ENCODE data around the gene AGPS.
"Not testable (repeated sequence)": the region's sequence is repeated elsewhere in the genome, so short reads cannot be mapped to it uniquely, and the experiment has no call there.

Gene AGPS

GRCh38 chr2:177529166-177529565, 136.6 kb downstream of the AGPS start:
- DNase-seq (ENCODE audit: low read depth in 2 of 2): no peak

GRCh38 chr2:177530561-177530960, 138.0 kb downstream of the AGPS start:
- no peak for DNase-seq (ENCODE audit: low read depth in 2 of 2)

DNA sequence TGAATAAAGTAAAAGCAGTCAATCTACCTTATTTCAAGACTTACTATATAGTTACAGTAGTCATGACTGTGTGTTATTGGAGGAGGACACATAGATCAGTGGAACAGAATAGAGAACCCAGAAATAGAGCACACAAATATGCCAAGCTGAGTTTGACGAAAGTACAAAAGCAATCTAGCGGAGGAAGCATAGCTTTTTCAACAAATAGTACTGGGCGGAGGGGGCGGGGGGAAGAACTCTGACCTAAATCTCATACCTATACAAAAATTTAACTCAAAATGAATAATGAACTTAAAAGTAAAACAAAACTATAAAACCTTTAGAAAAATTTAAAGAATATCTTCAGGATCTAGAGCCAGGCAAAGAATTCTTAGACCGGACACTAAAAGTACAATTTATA, 139.1 kb downstream of the AGPS start:
- DNase-seq (ENCODE audit: low read depth in 2 of 2): no peak

GRCh38 chr2:177532567-177532966, 140.0 kb downstream of the AGPS start:
- no peak for DNase-seq (ENCODE audit: low read depth in 2 of 2)

DNA sequence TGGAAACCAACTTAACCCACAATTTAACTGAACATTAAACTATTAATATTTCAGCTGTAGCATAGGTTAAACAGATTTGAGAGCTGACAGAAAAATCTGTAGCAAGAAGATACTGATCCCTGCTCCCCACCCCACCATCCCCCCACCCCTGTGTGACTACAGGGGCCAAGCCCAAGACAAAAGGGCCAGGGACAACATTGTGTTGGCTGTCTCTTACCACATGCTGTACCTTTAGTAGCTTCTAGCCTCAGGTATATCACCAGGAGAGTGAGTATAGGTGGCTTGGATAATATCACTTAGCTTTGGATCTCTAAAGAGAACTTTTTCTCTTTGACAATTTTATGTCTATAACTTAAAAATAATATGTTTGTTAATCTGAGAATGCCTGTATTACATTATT, 140.7 kb downstream of the AGPS start:
- no peak for DNase-seq (ENCODE audit: low read depth in 2 of 2)

DNA sequence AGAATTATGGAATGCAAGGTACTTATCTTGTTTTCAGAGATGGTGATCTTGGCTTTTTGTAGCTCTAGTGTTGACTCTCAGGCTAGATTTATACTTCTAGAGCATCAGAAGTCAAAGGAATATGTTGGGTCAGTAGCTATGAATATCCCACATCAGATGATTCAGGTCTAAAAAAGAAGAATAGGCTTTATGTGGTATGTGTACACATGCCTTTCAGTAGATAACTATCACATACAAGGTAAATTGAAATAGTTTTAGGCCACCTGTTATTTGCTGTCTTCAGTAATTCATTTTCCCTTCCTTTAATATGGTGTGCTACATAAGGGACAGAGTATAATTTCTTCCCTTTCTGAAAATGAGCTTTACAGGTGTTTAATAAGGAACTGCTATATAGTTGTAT, 142.4 kb downstream of the AGPS start:
- no peak for DNase-seq (ENCODE audit: low read depth in 2 of 2)

DNA sequence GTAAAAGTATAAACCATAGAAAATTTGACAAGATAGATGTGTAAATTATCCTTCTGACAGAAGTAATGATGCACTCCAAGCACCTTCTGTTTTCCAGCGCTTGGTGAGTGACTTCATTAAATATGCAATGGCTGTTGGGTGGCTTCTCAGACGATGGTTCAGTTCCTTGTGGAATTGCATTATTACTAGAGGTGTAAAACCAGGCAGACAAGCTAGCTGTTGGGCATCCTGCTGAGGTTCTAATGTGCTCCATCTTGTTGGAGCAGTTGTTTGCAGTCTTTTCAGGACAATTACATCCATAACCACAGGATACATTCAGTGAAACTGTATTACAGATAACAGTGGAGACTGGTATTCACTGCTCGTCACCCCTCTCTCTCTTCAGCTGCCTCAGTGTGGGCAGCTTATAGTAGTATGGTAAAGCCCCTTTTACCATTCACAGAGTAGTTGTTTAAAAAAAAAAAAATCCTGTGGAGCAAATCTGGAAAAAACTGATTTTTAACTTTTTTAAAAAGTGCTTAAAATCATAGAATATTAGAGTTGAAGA, 143.5 kb downstream of the AGPS start:
- no peak for DNase-seq (ENCODE audit: low read depth in 2 of 2)

DNA sequence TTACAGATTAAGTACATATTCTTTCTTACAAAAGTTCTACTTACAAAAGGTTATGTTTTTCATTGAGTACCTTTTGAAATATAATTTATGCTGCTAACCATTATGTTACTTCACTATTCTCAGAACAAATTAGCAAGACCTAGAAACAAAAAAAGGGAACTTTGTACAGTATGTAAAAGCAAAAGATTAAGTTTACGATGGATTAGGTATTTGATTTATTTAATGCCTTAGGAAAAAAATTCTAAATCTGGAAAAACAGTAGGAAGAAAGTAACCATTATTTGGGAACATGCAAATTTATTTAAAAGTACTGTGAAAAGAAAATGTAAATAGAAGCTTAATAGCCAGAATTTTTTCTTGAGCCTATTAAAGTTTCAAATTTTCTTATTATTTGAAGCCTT, 144.6 kb downstream of the AGPS start:
- DNase-seq (ENCODE audit: low read depth in 2 of 2): no peak

DNA sequence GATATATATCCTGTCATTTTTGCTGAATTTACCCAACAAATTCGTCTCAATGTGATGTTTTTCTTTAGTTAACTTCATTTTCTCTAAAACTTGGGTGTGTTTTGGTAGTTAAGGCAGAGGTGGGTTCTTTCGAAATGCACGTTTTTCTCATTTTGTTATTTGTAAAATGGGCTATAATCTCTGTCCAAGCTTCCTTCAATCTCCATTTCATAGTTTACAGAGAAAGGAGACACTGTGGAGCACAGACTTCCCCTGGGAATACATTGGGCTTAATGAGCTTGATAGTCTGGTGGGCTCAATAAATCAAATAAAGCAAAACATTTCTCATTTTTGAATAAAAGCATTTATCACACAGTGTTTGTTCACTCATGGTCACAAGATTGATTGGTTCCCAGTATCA, 145.1 kb downstream of the AGPS start:
- DNase-seq (ENCODE audit: low read depth in 2 of 2): no peak

DNA sequence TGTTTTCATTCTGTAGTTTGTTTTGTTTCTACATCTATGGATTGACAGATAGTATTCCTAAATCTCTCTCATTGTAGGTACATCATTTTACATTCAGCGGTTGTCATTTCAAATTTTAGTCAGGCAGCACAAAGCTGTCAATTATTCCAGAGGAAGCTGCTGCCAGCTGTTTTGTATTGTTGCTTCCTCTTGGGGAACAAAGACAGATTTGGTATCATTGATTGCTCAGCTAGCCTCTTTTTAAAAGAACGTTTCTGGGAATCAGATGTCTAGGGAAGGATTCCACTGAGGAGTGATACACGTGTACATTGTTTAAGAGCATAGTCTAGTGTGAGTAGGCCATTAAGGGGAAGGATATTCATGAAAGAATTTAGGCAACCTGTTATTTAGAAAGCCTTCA, 145.8 kb downstream of the AGPS start:
- DNase-seq (ENCODE audit: low read depth in 2 of 2): no peak

DNA sequence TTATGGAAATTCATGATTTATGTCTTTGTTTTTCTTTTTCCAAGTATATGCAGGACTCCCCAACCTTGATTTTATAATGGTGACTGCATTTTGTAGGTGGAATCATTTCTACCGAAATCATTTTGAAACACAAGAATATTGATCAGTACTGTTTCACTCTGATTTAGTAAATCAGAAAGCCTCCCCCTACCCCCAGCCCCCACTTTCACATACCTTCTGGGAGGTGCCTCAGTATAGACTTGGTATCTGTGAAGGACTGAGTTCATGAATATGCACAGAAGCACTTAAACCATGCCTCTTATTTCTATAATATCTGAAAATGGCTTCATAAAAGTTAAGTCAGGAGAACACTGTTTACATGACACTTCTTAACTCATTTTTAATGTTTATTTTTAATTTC, 147.7 kb downstream of the AGPS start:
- no peak for DNase-seq (ENCODE audit: low read depth in 2 of 2)

DNA sequence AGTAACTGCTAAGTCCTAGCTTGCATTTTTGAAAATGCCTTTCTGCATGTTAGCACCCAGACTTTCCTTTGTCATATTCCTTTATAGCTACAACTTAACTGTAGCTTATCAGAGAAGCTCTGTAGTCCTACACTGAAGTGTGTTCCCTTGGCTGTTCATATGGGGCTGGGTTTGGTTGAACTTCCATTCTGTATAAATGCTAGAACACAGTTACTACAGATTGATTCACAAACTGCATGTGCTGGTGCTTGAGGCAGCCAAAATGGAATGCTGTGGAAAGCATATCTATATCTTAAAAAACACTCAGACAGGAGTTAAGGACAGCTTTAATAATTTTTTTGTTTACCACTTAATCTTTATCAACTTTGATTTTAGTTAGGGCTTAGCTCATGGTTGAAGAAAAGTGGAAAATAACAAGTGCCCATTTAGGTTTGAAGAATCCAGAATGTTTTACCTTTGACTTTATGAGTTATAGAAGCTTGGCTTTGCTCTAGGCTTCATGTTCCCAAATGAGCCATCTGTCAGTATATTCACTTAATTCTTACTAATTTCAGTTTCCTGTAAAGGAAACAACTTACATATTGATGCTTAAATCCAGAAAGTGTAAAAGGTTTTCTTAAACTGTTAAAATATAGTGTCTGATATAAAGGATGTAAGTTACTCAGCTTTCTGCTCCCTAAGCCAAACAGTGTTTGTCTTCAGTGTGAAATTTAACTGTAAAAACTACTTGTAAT, 148.9 kb downstream of the AGPS start:
- DNase-seq (ENCODE audit: low read depth in 2 of 2): no peak

GRCh38 chr2:177542396-177542795, 149.8 kb downstream of the AGPS start:
- no peak for DNase-seq (ENCODE audit: low read depth in 2 of 2)

DNA sequence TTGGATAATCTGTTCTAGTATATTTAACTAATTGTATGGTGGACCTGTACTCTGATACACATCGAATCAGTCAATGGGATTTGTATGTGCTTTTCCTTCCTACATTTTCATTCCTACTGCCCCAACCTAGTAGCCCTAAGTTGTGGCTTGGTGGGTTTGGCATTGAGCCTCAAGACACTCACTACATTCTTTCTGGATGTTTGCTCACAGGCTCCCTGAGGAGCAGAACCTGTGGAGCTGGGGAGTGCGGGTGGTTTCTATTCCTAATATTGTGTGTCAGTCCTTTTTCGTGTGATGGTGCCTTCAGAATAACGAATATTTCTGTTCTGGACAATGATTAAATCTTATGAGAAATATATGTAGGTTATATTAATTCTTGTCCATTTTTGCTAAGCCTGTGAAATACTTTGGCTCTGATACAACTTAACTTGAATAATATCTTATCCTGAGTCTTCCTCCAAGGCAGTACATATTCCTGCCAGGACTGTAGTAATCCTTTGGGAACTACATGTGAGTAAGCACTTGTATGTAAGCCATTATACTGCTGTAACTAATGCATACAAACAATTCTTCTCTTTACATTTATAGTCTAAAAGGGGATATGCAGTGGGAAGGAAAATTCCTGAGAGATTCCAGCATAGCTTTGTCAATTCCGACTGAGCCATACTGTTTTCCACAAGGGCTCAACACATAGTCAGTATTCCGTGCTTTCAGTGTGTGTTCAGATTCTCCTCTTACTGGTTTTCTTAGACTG, 150.6 kb downstream of the AGPS start:
- no peak for DNase-seq (ENCODE audit: low read depth in 2 of 2)

- DNase-seq (ENCODE audit: low read depth in 2 of 2): no peak
Measured at GRCh38 chr2:177545143-177545542, 152.6 kb downstream of the AGPS start.

GRCh38 chr2:177545981-177546585, 153.5 kb downstream of the AGPS start:
- no peak for DNase-seq (ENCODE audit: low read depth in 2 of 2)

DNA sequence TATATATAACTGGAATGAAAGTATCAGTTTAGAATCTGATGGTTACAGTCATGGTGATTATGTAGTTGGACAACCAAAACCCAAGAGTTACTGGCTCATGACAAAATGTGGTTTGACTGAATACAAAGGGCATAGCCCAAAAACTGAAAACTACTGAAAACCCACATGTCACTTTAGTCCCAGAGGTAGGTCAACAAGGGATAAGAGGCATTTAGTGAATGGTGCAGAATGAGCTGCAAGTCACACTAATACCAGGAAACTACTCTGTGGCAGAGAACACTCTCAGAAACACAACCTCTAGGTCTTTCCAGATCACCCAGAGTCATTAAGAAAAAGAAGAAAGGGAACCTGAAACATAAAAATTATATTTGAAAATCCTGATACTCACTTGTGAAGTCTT, 154.5 kb downstream of the AGPS start:
- no peak for DNase-seq (ENCODE audit: low read depth in 2 of 2)

- no peak for DNase-seq (ENCODE audit: low read depth in 2 of 2)
Measured at GRCh38 chr2:177547772-177548171, 155.2 kb downstream of the AGPS start.

DNA sequence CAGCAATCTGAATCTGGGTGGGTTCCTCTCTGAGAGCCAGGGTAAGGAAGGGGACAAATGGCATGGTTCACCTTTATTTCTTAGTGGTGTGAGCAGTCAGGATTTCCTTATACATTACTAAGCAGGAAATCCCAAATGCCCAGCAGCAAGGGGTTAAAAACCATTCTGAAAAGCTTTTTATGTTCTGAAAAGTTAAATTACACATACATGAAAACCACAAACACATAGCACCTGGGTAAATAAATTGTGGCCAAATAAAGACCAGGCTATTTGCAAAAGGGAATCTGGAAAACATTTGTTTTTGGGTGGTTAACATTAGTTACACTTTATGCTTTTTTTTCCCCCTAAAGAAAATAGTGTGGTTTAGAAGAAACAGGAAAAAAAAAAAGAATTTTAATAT, 156.1 kb downstream of the AGPS start:
- no peak for DNase-seq (ENCODE audit: low read depth in 2 of 2)

DNA sequence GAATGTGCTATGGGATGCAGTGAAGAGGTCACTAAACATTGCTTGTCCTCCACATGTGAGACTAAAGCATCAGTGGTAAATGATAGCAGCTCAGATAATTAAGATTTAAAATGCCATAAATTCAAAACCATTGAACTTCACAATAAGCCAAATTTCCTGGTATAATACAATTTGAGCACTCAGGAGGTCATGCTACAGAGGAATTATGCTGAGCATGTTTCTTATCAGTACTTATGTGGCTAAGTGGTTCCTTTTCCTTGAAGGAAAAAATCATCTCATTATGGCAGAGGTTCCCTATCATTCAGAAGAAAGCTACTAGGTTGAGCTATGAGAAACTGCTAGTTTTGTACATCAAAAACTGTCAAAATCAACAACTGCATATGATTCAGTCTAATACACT, 156.6 kb downstream of the AGPS start:
- no peak for DNase-seq (ENCODE audit: low read depth in 2 of 2)

GRCh38 chr2:177550264-177551200, 158.0 kb downstream of the AGPS start:
- DNase-seq (ENCODE audit: low read depth in 2 of 2): no peak

DNA sequence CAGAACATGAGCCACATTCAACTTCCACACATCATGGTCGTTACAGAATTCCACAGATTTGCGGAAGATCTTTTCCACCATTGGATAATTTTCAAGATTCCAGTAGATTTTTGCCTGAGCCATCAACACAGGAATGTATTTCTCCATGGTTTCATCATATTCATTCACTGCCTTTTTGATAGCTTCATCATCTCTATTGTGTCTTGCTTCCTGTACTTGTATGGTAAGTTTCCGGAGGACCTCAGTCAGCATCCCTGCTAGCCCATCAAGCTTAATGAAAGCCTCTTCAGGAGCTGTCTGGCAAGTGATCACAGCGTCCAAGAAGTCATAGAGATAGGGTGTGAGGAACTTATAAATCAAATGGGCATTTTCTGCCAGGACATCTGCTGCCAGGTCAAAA, 158.8 kb downstream of the AGPS start:
- DNase-seq (ENCODE audit: low read depth in 2 of 2): not testable (repeated sequence)

Data from stimulated activated CD4-positive, alpha-beta T cell treated with anti-CD3 and anti-CD28 coated beads, Interleukin-15, amount 100 ng/mL, for 48 hours (primary cell).